ENCODE data around the gene PTPRJ. TPM values are rescaled to one million over a fixed set of nuclear protein-coding genes. Genes with fewer than 3 reads are reported as not detected.
A peak's percentile ranks its signal among the peaks of the same experiment; 100 is the strongest.

Gene PTPRJ
- total RNA-seq, 1 experiment from 2014 or later = 19.8 TPM

DNA sequence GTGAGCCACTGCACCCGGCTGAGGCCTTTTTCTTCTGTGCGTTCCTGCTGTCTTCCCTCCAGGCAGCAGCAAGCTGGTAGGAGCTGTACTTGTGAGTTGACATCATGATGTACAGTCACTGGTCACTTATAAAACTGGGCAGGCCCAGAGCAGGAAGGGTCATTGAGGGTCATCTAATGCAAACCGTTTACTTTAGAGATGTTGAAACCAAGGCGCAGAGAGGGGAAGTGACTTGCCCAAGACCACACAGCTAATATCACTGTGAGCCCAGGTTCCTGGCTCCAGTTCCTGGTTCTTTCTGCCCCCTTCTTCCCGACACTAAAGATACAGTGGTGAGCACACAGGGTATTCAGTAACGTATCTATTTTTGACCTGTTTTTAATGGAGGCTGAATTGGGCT, 27.3 kb downstream of the PTPRJ start:
- Histone ChIP-seq H3K4me1 (replicated peaks) (peaks cover 44% of the 10 kb centered on the region), H3K4me3 (no peak overlapping the region), H3K36me3 (no peaks in the 10 kb centered on the region; the same call in 1 of the 2 replicates), H3K27ac (no peak overlapping the region), H3K27me3 (replicated peaks) (no peaks in the 10 kb centered on the region), H3K9me3 (replicated peaks) (no peaks in the 10 kb centered on the region)
- DNase-seq (ENCODE audit: low read depth in 1 of 2, low spot score in 2 of 2) = no peak

DNA sequence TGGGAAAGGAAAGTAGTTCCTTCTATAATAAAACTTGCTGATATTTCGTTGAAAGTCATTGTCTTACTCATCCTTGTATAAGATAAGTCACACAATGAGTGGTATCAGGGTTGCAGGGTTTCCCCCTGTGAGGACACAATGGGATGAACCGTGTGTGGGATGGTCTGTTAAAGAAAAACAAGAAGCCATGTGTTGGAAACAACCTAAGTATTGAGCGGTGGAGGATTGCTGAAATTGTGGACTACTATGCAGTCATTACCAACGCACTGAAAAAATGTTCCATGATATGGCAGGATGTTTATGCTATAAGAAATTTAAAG, 28.6 kb downstream of the PTPRJ start:
- no peak overlapping the region for H3K27ac ChIP-seq
- H3K9me3 ChIP-seq (replicated peaks) = no peaks in the 10 kb centered on the region
- peaks cover 56% of the 10 kb centered on the region for H3K4me1 ChIP-seq (replicated peaks)
- H3K4me3 ChIP-seq = no peak overlapping the region
- DNase-seq (ENCODE audit: low read depth in 1 of 2, low spot score in 2 of 2) = no peak
- no peaks in the 10 kb centered on the region; the same call in 1 of the 2 replicates for H3K36me3 ChIP-seq
- no peaks in the 10 kb centered on the region for H3K27me3 ChIP-seq (replicated peaks)

DNA sequence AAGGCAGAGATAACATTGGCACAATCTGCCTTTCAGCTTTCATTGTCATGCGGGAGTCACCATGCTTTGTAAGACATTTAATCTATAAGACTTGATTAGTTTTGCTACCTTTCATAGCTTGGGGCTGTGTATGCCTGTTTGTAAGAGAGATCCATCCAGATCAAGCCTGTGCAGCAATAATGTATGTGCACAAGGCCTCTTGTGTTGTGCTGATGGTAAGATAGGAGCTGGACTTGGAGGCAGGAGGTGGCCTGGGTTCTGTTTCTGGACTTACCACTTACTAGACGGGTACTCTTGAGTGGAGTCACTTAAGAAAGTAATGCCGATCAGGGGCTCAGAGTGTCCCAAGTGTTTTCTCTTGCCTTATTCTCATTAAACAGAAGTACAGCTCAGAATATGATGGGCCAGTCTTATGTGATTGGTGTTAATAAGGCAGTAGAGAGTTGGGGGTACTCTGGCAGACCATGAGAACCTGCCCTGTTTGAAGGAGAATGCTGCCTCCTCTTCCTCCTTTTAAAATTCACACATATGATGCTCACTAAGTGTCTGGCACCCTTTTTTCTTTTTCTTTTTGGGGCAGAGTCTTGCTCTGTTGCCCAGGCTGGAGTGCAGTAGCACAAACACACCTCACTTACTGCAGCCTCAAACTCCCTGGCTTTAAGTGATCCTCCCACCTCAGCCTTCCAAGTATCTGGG, 30.9 kb downstream of the PTPRJ start:
- Histone ChIP-seq H3K27me3 (replicated peaks) (no peaks in the 10 kb centered on the region), H3K9me3 (replicated peaks) (no peaks in the 10 kb centered on the region), H3K4me1 (replicated peaks) (peaks cover 42% of the 10 kb centered on the region), H3K36me3 (no peaks in the 10 kb centered on the region; the same call in 1 of the 2 replicates), H3K27ac (no peak overlapping the region), H3K4me3 (no peak overlapping the region)
- DNase-seq (ENCODE audit: low read depth in 1 of 2, low spot score in 2 of 2) = no peak

DNA sequence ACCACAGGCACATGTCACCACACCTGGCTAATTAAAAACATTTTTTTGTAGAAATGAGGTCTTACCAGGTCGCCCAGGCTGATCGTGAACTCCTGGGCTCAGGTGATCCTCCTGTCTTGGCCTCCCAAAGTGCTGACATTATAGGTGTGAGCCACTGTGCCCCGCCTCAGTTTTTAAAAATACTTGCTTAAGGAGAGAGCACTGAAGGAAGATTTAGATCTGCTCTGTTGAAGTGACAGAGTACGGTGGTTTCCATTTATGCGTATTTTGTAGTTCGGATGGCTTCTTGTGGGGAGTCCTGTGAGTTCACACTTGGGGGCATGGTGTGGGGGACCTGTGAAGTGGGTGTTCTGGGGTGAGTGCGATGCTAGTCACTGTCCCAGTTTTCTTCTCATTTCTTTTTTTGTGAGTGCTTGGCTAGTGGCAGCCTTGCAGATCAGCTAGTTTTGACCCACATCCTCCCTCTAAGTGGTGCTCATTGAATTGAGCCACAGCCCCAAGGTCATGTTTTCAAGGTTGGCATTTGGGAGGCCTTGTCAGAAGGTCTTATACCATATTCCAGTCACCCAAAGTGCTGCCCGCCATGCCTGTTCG, 31.5 kb downstream of the PTPRJ start:
- Histone ChIP-seq H3K4me3 (no peak overlapping the region), H3K27me3 (replicated peaks) (no peaks in the 10 kb centered on the region), H3K9me3 (replicated peaks) (no peaks in the 10 kb centered on the region), H3K27ac (no peak overlapping the region), H3K36me3 (no peaks in the 10 kb centered on the region; the same call in 1 of the 2 replicates), H3K4me1 (replicated peaks) (peaks cover 35% of the 10 kb centered on the region)
- DNase-seq (ENCODE audit: low read depth in 1 of 2, low spot score in 2 of 2) = no peak

DNA sequence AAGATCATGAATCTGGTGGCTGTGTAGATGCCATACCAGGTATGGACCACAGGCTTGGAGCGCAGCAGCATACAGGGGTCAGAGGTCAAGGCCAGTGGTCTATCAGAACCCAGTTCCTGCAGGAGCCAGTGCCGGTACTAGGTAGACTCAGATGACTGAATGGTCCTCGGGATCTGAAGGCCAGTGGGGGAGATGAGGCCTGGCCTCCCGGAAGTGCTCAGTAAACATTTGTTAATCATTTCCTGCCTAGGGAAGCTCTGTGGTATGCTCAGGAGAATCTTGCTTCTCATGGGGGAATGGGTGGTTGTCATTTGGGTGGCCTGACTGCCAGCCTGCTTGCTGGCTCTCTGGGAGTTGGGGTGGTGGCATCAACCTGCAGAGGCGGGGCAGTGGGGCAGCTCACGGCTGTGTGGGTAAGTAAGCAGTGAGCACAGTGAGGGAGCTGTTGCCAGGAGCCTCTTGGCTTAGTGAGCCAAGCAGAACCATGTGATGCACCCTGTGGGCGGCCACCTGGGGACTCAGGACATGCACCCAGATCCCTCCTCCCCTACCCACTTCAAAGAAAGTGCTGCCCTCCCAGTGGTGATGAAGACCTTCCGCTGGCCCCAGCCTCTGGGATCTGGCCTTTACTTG, 33.0 kb downstream of the PTPRJ start:
- Histone ChIP-seq H3K4me1 (replicated peaks) (peaks cover 26% of the 10 kb centered on the region), H3K9me3 (replicated peaks) (no peaks in the 10 kb centered on the region), H3K27me3 (replicated peaks) (no peaks in the 10 kb centered on the region), H3K27ac (peak overlapping the region; percentile 40), H3K4me3 (no peak overlapping the region), H3K36me3 (no peaks in the 10 kb centered on the region; the same call in 1 of the 2 replicates)
- DNase-seq (ENCODE audit: low read depth in 1 of 2, low spot score in 2 of 2) = peak; percentile 66 to 70

DNA sequence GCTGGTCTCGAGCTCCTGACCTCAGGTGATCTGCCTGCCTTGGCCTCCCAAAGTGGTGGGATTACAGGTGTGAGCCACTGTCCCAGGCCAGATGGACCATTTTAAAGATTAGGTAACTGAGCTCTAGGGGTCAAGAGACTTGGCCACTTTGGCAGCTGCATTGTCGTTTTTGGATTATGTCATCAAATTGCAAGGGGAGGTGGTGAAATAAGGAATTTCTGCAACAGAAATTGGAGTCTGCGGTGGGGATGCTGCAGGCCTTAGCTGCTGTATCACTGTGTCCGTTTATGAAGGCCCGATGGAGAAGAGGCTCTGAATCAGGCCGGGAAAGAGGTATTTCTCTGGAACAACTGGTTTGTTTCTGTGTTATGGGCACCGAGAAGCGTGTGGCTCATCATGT, 34.6 kb downstream of the PTPRJ start:
- H3K27me3 ChIP-seq (replicated peaks) = no peaks in the 10 kb centered on the region
- H3K36me3 ChIP-seq = peaks cover 2% of the 10 kb centered on the region; the same call in 1 of the 2 replicates
- no peaks in the 10 kb centered on the region for H3K9me3 ChIP-seq (replicated peaks)
- DNase-seq (ENCODE audit: low read depth in 1 of 2, low spot score in 2 of 2) = no peak
- H3K4me3 ChIP-seq = no peak overlapping the region
- H3K27ac ChIP-seq = no peak overlapping the region
- peaks cover 18% of the 10 kb centered on the region for H3K4me1 ChIP-seq (replicated peaks)

DNA sequence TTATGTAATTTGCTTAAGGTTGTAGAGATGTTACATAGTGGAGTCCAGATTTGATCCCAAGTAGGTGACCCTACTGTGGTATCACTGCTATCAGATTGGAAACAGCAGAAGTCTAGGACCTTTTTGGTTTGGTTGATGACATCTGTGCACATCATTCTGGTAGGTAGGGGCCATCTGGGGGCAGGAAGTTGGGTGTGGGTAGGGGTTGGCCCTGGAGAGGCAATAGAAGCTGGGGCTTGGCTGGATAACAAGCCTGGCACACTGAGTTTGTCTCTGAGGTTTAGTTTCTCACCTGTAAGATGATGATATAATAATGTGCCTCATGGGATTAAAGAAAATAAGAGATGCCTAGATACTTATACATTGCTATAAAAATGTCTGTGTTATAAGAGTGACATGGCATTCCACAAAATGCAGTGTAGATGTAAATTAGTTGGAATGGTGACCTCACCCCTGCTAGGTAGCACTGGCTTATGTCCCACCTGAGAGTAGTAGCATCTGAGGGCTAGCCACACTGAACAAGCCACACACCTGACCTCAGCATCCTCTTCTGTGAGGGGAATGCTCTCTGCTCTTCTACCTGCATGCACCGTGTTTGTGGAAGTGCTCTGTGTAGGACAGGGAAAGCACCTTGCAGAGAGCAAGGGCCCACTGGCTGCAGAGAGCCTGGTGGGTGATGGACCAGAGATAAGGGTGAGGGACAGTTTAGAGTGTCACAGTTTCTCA, 36.9 kb downstream of the PTPRJ start:
- Histone ChIP-seq H3K36me3 (peaks cover 2% of the 10 kb centered on the region; the same call in 1 of the 2 replicates), H3K9me3 (replicated peaks) (no peaks in the 10 kb centered on the region), H3K4me1 (replicated peaks) (peaks cover 18% of the 10 kb centered on the region), H3K4me3 (no peak overlapping the region), H3K27ac (no peak overlapping the region), H3K27me3 (replicated peaks) (no peaks in the 10 kb centered on the region)
- no peak for DNase-seq (ENCODE audit: low read depth in 1 of 2, low spot score in 2 of 2)

DNA sequence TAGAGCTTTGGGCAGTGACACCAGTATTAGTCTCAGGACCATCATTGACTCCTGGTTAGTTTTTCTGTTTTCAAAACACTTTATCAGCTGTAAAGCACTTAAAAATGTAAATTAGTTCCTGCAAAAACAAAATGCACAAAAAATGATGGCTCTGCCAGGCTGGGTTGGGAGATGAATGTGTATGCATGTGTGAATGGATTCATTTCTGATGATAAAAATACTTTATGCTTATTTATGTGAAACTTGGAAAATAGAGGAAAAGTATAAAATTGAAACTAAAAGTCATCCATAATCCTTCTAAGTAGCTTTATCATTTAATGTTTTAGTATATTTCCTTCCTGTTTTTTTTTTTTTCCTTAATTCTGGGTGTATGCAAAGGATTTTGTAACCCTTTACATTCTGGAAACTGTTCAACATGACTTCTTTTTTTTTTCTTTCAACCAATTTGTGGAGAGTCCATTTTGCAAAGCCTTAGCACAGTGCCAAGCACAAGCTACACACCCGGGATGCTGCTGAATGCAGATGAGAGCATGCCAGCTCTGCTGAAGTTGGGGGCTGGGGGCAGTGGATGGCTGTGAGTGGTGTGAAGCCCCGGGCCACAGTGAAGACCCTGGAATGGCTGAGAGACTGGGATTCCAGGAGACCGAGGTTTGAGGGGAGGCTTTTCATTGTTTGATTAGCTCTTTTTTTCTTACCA, 37.6 kb downstream of the PTPRJ start:
- peaks cover 13% of the 10 kb centered on the region for H3K4me1 ChIP-seq (replicated peaks)
- no peaks in the 10 kb centered on the region for H3K9me3 ChIP-seq (replicated peaks)
- DNase-seq (ENCODE audit: low read depth in 1 of 2, low spot score in 2 of 2) = no peak

DNA sequence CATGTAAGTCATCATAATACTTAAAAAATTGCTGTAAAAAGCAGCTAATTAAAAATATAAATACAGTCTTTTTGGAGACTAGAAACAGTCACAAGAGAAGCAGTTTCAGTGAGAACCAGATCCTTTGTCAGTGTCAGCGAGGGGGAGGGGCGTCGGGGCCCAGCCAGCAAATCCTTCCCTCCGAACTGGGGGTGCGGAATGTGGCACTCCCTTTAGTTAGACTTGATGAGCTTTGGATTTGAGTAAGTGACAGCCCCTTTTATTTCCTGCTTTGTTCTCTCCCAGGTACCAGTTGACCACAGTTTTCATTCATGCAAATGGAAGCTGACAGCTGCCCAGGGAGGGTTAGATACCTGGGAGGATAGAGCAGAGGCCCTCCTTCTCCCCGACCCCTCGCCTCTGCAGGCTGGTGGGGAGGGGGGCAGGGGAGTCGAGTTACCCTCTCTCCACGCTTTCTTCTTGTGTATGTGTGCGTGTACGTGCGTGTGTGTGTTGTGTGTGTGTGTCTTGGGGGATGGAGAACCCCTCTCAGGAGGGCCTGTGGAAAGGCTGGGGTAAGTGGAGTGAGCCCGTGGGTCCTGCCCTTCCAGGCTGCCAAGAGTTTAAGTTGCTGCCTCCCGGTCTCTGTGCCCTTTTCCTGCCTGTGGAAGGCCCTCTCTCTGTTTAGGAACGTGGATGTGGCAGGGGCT, 38.3 kb downstream of the PTPRJ start:
- DNase-seq (ENCODE audit: low read depth in 1 of 2, low spot score in 2 of 2) = no peak
- H3K36me3 ChIP-seq = peaks cover 2% of the 10 kb centered on the region; the same call in 1 of the 2 replicates
- no peaks in the 10 kb centered on the region for H3K9me3 ChIP-seq (replicated peaks)
- H3K27me3 ChIP-seq (replicated peaks) = no peaks in the 10 kb centered on the region
- H3K4me3 ChIP-seq = no peak overlapping the region
- peaks cover 6% of the 10 kb centered on the region for H3K4me1 ChIP-seq (replicated peaks)
- H3K27ac ChIP-seq = no peak overlapping the region

More for the DNA sequence above, 37.6 kb downstream of the PTPRJ start:
- Histone ChIP-seq H3K27me3 (replicated peaks) (no peaks in the 10 kb centered on the region), H3K27ac (no peak overlapping the region), H3K4me3 (no peak overlapping the region), H3K36me3 (peaks cover 2% of the 10 kb centered on the region; the same call in 1 of the 2 replicates)

DNA sequence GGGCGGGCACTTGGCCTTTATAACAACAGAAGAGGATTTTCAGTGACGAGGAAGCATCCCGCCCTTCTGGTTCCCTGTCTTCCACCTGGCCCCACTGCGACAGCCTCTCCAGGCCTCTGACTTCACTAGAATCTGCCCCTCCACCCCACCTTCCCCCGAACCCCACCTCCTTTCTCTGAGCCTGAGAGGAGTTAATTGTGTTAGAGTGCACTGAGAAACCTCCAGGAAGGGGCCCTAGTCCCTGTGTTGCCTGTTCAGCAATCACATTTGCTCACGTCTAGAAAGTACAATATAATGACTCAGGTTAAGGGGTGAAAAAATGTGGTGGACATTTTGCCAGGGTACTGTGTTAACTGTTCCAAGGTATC, 38.8 kb downstream of the PTPRJ start:
- Histone ChIP-seq H3K27ac (no peak overlapping the region), H3K36me3 (peaks cover 2% of the 10 kb centered on the region; the same call in 1 of the 2 replicates), H3K4me1 (replicated peaks) (peaks cover under 1% of the 10 kb centered on the region; the same call in 1 of the 2 replicates), H3K9me3 (replicated peaks) (no peaks in the 10 kb centered on the region), H3K4me3 (no peak overlapping the region), H3K27me3 (replicated peaks) (no peaks in the 10 kb centered on the region)
- no peak for DNase-seq (ENCODE audit: low read depth in 1 of 2, low spot score in 2 of 2)

DNA sequence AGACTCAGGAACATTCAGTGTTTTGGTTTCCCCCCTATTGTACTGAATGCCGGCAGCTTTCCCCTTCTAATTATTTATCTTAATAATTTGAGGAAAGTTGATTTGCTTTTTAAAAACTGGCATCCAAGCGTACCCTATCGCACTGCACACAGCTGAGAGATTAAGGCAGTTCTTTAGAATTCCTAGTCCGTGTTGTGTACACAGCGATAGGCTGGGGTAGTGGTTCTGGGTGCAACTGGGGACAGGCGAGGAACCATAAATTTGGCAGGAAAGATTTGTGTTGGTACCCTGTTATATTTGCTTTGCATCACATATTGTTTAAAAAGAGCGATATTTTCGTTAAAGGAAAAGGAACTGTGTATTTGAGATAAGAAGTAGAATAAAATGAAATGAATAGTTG, 39.2 kb downstream of the PTPRJ start:
- no peak for DNase-seq (ENCODE audit: low read depth in 1 of 2, low spot score in 2 of 2)
- Histone ChIP-seq H3K27me3 (replicated peaks) (no peaks in the 10 kb centered on the region), H3K36me3 (peaks cover 5% of the 10 kb centered on the region; the same call in 1 of the 2 replicates), H3K4me1 (replicated peaks) (no peaks in the 10 kb centered on the region; the same call in 1 of the 2 replicates), H3K4me3 (no peak overlapping the region), H3K27ac (no peak overlapping the region), H3K9me3 (replicated peaks) (no peaks in the 10 kb centered on the region)

DNA sequence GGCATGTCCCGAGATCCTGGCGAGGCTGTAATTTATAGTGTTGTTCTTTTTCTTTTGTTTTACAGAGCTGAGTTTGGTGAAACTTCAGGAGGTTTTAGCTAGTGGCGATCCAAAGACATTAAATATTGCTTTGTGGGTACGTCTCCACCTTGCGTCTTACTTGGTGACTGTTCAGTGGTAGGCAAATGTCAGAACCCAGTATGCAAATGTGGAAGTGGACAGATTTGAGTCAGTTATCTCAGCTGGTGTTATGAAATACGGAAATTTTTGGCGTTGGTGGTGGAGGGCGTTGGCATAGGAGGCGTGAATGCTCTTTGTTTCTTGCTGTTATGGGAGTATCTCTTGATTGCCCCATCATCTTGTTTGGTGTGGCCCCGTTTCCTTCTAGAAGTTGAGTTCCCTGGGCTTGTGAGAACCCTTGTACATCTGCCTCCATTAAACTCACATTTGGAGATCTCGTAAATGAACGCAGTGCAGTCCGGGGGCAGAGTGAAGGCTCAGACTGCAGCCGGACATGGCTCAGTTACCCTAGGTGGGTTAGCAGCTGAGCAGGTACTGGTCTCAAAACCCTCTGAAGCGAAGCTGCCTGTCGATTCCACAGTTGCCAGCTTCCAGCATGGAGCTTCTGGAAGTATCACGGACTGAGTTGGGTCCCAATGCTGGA, 39.9 kb downstream of the PTPRJ start:
- no peak for DNase-seq (ENCODE audit: low read depth in 1 of 2, low spot score in 2 of 2)
- Histone ChIP-seq H3K4me3 (no peak overlapping the region), H3K36me3 (0 out of 2 replicates have a peak, but pooled peaks cover 5% of the 10 kb centered on the region), H3K27me3 (replicated peaks) (no peaks in the 10 kb centered on the region), H3K9me3 (replicated peaks) (no peaks in the 10 kb centered on the region), H3K27ac (no peak overlapping the region), H3K4me1 (replicated peaks) (no peaks in the 10 kb centered on the region)

Measured in SJSA1 (cell line).